Measurements from ENCODE around the gene PACRG. TPM values are rescaled to one million over a fixed set of nuclear protein-coding genes. Genes with fewer than 3 reads are reported as not detected.

PACRG gene
- total RNA-seq, 1 donor, result 1.4 TPM

- TF ChIP-seq CTCF (IDR thresholded peaks at IDR 0.05; ENCODE audit: extremely low read depth, low read depth, low read length), result no peak
- no peaks in the 10 kb centered on the region for H4K20me1 ChIP-seq (ENCODE audit: insufficient read depth, low read length)
Observed at GRCh38 chr6:163209005-163209404, 481.2 kb downstream of the PACRG start.

GRCh38 chr6:163212123-163212522 lies 484.3 kb downstream of the PACRG start:
- no peak overlapping the region for H3K4me2 ChIP-seq (ENCODE audit: insufficient read depth, low read length)
- no peaks in the 10 kb centered on the region for H3K4me1 ChIP-seq (ENCODE audit: insufficient read depth, low read length)
- no peaks in the 10 kb centered on the region for H3K79me2 ChIP-seq (ENCODE audit: insufficient read depth, low read length)
- no peak overlapping the region for H2AFZ ChIP-seq (ENCODE audit: low read length)
- no peak for TF ChIP-seq CTCF (IDR thresholded peaks at IDR 0.05; ENCODE audit: extremely low read depth, low read depth, low read length)
- DNase-seq (ENCODE audit: insufficient read length, low spot score, missing footprints), result no peak
- H3K9me3 ChIP-seq (ENCODE audit: low read depth, low read length), result no peaks in the 10 kb centered on the region
- H3K27ac ChIP-seq (ENCODE audit: low read depth, low read length), result no peak overlapping the region
- H3K36me3 ChIP-seq (ENCODE audit: insufficient read depth, low read length), result no peaks in the 10 kb centered on the region
- no peak overlapping the region for H3K4me3 ChIP-seq (ENCODE audit: insufficient read depth, low read length)
- H4K20me1 ChIP-seq (ENCODE audit: insufficient read depth, low read length), result no peaks in the 10 kb centered on the region
- H3K27me3 ChIP-seq (ENCODE audit: insufficient read depth, low read length), result no peaks in the 10 kb centered on the region

More at GRCh38 chr6:163209005-163209404, 481.2 kb downstream of the PACRG start:
- H3K27ac ChIP-seq (ENCODE audit: low read depth, low read length), result no peak overlapping the region
- no peak overlapping the region for H3K4me2 ChIP-seq (ENCODE audit: insufficient read depth, low read length)
- H3K9me3 ChIP-seq (ENCODE audit: low read depth, low read length), result no peaks in the 10 kb centered on the region
- H3K36me3 ChIP-seq (ENCODE audit: insufficient read depth, low read length), result no peaks in the 10 kb centered on the region
- H3K79me2 ChIP-seq (ENCODE audit: insufficient read depth, low read length), result no peaks in the 10 kb centered on the region
- no peak for DNase-seq (ENCODE audit: insufficient read length, low spot score, missing footprints)
- H3K4me3 ChIP-seq (ENCODE audit: insufficient read depth, low read length), result no peak overlapping the region
- no peak overlapping the region for H2AFZ ChIP-seq (ENCODE audit: low read length)
- no peaks in the 10 kb centered on the region for H3K27me3 ChIP-seq (ENCODE audit: insufficient read depth, low read length)
- H3K4me1 ChIP-seq (ENCODE audit: insufficient read depth, low read length), result no peaks in the 10 kb centered on the region

GRCh38 chr6:163214259-163214658 lies 486.5 kb downstream of the PACRG start:
- no peaks in the 10 kb centered on the region for H3K9me3 ChIP-seq (ENCODE audit: low read depth, low read length)
- H3K27ac ChIP-seq (ENCODE audit: low read depth, low read length), result no peak overlapping the region
- H3K79me2 ChIP-seq (ENCODE audit: insufficient read depth, low read length), result no peaks in the 10 kb centered on the region
- no peaks in the 10 kb centered on the region for H3K27me3 ChIP-seq (ENCODE audit: insufficient read depth, low read length)
- no peak for TF ChIP-seq CTCF (IDR thresholded peaks at IDR 0.05; ENCODE audit: extremely low read depth, low read depth, low read length)
- no peaks in the 10 kb centered on the region for H4K20me1 ChIP-seq (ENCODE audit: insufficient read depth, low read length)
- H3K4me3 ChIP-seq (ENCODE audit: insufficient read depth, low read length), result no peak overlapping the region
- no peaks in the 10 kb centered on the region for H3K36me3 ChIP-seq (ENCODE audit: insufficient read depth, low read length)
- no peak overlapping the region for H2AFZ ChIP-seq (ENCODE audit: low read length)
- no peaks in the 10 kb centered on the region for H3K4me1 ChIP-seq (ENCODE audit: insufficient read depth, low read length)
- H3K4me2 ChIP-seq (ENCODE audit: insufficient read depth, low read length), result no peak overlapping the region
- DNase-seq (ENCODE audit: insufficient read length, low spot score, missing footprints), result no peak

- TF ChIP-seq CTCF (IDR thresholded peaks at IDR 0.05; ENCODE audit: extremely low read depth, low read depth, low read length), result no peak
- H3K9me3 ChIP-seq (ENCODE audit: low read depth, low read length), result no peaks in the 10 kb centered on the region
- no peak overlapping the region for H3K4me3 ChIP-seq (ENCODE audit: insufficient read depth, low read length)
- no peaks in the 10 kb centered on the region for H3K4me1 ChIP-seq (ENCODE audit: insufficient read depth, low read length)
- H3K79me2 ChIP-seq (ENCODE audit: insufficient read depth, low read length), result no peaks in the 10 kb centered on the region
- no peak overlapping the region for H2AFZ ChIP-seq (ENCODE audit: low read length)
- no peaks in the 10 kb centered on the region for H3K36me3 ChIP-seq (ENCODE audit: insufficient read depth, low read length)
- H3K4me2 ChIP-seq (ENCODE audit: insufficient read depth, low read length), result no peak overlapping the region
- no peak overlapping the region for H3K27ac ChIP-seq (ENCODE audit: low read depth, low read length)
- no peak for DNase-seq (ENCODE audit: insufficient read length, low spot score, missing footprints)
- no peaks in the 10 kb centered on the region for H4K20me1 ChIP-seq (ENCODE audit: insufficient read depth, low read length)
- no peaks in the 10 kb centered on the region for H3K27me3 ChIP-seq (ENCODE audit: insufficient read depth, low read length)
Observed at GRCh38 chr6:163218361-163218894, 490.7 kb downstream of the PACRG start.
